ENCODE data around the gene EDN2. TPM values are rescaled to one million over a fixed set of nuclear protein-coding genes. Genes with fewer than 3 reads are reported as not detected.

Gene EDN2
- total RNA-seq, 4 donors from 2014 or later = 2.3 to 10.2 (median 8.3) TPM

DNA sequence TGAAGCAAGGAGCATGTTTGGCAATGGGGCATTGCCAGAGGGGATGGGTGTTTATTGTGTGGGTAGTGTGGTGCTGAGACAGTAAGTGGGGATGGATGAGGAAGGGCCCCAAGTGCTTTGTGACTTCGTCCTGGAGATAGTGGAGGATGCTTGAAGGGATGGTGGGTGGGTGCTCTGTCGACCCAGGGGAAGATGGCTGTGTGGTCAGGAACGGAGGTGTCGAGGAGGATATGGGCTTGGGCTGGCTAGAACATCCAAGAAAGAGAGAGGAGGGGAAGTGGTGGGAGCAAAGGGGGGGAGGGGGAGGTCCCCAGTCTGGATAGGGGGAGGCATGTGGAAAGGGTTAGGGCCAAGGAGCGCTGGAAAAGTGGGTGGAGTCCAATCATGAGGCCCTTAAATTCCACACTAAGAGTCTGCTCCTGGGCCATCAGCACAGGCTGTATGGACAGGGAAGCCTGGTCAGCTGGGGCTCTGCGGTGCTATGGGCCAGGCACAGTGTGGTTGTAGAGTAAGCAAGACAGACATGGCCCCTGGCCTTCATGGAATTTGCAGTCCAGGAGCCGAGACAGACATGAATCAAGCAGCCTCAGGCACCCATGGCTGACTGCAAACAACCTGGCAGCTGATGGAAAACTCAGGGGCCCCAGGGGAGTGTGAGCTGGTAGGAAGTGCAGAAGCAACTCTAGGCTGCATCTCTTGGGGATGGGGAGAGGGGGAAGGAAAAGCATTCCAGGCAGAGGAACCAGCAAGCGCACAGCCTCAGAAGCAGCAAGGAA lies 36.3 kb downstream of the EDN2 start:
- 66% methylated on average over 8 of the region's 8 CpGs for WGBS
- no peaks in the 10 kb centered on the region for H3K27me3 ChIP-seq
- peaks cover 40% of the 10 kb centered on the region for H3K4me1 ChIP-seq
- peak in 1 of 2 donors; percentile 45 for DNase-seq (ENCODE audit: low spot score in 2 of 2)
- H3K9me3 ChIP-seq = no peaks in the 10 kb centered on the region
- no peak for TF ChIP-seq POLR2AphosphoS5 (IDR thresholded peaks at IDR 0.05)
- TF ChIP-seq POLR2A (IDR thresholded peaks at IDR 0.05) = no peak
- TF ChIP-seq, protein P1, sequence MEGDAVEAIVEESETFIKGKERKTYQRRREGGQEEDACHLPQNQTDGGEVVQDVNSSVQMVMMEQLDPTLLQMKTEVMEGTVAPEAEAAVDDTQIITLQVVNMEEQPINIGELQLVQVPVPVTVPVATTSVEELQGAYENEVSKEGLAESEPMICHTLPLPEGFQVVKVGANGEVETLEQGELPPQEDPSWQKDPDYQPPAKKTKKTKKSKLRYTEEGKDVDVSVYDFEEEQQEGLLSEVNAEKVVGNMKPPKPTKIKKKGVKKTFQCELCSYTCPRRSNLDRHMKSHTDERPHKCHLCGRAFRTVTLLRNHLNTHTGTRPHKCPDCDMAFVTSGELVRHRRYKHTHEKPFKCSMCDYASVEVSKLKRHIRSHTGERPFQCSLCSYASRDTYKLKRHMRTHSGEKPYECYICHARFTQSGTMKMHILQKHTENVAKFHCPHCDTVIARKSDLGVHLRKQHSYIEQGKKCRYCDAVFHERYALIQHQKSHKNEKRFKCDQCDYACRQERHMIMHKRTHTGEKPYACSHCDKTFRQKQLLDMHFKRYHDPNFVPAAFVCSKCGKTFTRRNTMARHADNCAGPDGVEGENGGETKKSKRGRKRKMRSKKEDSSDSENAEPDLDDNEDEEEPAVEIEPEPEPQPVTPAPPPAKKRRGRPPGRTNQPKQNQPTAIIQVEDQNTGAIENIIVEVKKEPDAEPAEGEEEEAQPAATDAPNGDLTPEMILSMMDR (IDR thresholded peaks at IDR 0.05) = no peak
- no peak for TF ChIP-seq EP300 (IDR thresholded peaks at IDR 0.05)
- no peaks in the 10 kb centered on the region for H3K36me3 ChIP-seq
- no peak overlapping the region for H3K27ac ChIP-seq
- no peak overlapping the region for H3K4me3 ChIP-seq

DNA sequence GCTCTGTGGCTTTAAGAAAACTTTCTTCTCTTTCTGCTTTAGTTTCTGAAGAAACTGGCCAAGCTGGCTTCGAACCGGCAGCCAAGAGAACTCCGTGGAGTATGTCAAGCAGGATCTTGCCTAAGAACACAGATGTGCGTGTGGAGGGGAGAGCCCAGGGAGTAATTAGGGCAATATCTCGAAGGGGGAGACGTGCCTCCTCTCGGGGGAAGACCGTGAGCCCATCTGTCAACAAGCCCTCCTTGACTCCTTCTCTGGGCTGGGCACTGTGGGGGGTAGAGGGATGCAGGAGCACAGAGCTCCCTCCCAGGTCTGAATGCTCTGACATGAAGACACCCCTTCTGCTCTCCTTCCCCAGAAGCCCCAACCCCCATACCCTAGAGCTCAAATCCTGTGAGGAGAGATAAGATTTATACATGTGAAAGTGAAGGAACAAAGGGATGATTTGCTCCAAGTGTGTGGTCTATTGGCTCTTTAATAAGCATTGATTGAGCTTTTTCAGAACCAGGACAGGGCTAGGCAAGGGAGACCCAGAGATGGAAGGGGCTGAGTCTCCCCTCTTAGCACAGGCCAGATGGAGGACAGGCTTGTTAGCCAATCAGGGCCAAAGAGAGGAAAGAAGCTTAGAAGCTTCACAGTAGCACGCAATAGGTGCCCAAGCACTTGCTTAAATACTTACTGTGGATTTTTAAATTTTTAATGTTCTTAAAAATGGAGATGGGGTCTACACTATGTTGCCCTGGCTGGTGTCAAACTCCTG lies 37.5 kb downstream of the EDN2 start:
- Histone ChIP-seq H3K4me1 (peaks cover 47% of the 10 kb centered on the region), H3K27ac (no peak overlapping the region), H3K9me3 (no peaks in the 10 kb centered on the region), H3K27me3 (no peaks in the 10 kb centered on the region), H3K36me3 (no peaks in the 10 kb centered on the region), H3K4me3 (no peak overlapping the region)
- TF ChIP-seq POLR2A (IDR thresholded peaks at IDR 0.05) = no peak
- TF ChIP-seq EP300 (IDR thresholded peaks at IDR 0.05) = no peak
- no peak for TF ChIP-seq POLR2AphosphoS5 (IDR thresholded peaks at IDR 0.05)
- TF ChIP-seq, protein P1 (IDR thresholded peaks at IDR 0.05) = no peak
- DNase-seq (ENCODE audit: low spot score in 2 of 2) = no peak
- 51% methylated on average over 9 of the region's 9 CpGs for WGBS

DNA sequence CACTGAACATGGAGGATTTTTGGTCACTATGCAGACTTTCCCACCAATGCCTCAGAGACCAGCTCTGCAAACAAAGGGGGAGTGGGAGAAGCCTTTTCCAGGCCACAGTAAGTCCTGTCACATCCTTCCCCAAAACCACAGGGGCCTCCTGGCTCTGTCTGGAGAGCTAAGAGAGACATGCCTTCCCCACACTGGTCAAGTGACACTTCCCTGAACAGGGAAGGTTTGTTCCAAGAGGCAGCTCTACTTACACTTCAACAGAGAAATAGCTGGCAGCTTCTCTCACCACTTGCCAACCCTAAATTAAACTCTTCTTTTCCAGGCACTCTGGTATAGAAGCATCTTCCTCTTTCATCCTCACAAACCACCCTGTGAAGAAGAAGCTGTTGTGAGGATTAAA lies 39.7 kb downstream of the EDN2 start:
- Histone ChIP-seq H3K4me1 (peaks cover 31% of the 10 kb centered on the region), H3K36me3 (no peaks in the 10 kb centered on the region), H3K9me3 (no peaks in the 10 kb centered on the region), H3K4me3 (no peak overlapping the region), H3K27ac (no peak overlapping the region), H3K27me3 (no peaks in the 10 kb centered on the region)
- TF ChIP-seq POLR2AphosphoS5 (IDR thresholded peaks at IDR 0.05) (no peak), EP300 (IDR thresholded peaks at IDR 0.05) (no peak), POLR2A (IDR thresholded peaks at IDR 0.05) (no peak)
- TF ChIP-seq, protein P1 (IDR thresholded peaks at IDR 0.05) = no peak
- DNase-seq (ENCODE audit: low spot score in 2 of 2) = no peak

DNA sequence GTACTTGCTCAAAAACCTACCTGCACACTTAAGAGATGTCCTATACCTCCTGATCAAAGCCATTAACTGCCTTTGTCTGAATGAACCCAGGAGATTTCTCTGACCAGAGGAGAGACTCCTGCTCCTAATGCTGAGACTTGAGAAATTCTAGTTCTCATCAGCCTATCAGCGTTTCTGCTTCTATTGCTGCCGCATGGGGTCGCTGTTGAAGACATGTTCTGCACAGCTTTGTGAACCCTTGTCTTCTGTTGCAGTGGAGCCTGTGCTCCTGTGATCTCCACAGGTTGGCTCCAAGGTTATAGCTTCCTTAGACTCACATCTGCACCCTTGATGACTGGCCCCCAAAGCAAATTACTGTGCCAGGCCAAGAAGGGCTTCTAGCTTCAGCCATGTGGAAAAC lies 40.2 kb downstream of the EDN2 start:
- H3K4me3 ChIP-seq = no peak overlapping the region
- H3K9me3 ChIP-seq = no peaks in the 10 kb centered on the region
- H3K36me3 ChIP-seq = no peaks in the 10 kb centered on the region
- no peak overlapping the region for H3K27ac ChIP-seq
- WGBS = 48% methylated on average over 3 of the region's 3 CpGs
- H3K27me3 ChIP-seq = no peaks in the 10 kb centered on the region
- TF ChIP-seq EP300 (IDR thresholded peaks at IDR 0.05) (no peak), POLR2AphosphoS5 (IDR thresholded peaks at IDR 0.05) (no peak), POLR2A (IDR thresholded peaks at IDR 0.05) (no peak)
- TF ChIP-seq, protein P1 (IDR thresholded peaks at IDR 0.05) = no peak
- peaks cover 25% of the 10 kb centered on the region for H3K4me1 ChIP-seq
- DNase-seq (ENCODE audit: low spot score in 2 of 2) = no peak

DNA sequence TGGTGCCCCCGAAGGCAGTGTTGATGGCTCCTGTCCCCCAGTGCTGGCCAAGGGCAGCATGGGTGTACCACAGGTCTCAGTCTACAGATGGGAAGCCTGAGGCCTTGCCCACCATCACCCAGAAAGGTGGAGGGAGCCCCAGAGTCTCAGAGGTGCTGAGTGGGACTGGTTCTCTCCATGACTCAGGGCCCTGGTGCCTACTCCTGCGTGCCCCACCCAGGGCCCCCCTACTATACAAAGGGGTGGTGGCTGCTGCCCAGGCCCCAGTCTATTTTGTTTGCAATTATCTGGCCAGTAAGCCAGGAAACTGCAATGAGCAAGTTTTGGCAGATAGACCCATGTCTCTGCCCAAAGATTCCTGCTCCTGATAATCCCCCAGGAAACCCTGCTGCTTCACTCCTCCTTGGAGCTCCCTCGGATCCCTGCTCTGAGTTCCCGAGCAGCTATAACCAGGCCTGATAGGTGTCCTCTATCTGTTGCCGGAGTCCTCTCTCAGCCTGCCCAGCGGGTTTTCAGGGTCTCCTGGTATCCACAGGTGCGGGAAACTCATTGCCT lies 41.7 kb downstream of the EDN2 start:
- Histone ChIP-seq H3K9me3 (no peaks in the 10 kb centered on the region), H3K4me3 (no peak overlapping the region), H3K27me3 (no peaks in the 10 kb centered on the region), H3K27ac (no peak overlapping the region), H3K4me1 (peaks cover 12% of the 10 kb centered on the region), H3K36me3 (no peaks in the 10 kb centered on the region)
- 33% methylated on average over 6 of the region's 7 CpGs for WGBS
- DNase-seq (ENCODE audit: low spot score in 2 of 2) = no peak
- TF ChIP-seq EP300 (IDR thresholded peaks at IDR 0.05) (no peak), POLR2A (IDR thresholded peaks at IDR 0.05) (no peak), POLR2AphosphoS5 (IDR thresholded peaks at IDR 0.05) (no peak)
- TF ChIP-seq, protein P1 (IDR thresholded peaks at IDR 0.05) = no peak

All from suprapubic skin (tissue), 4 donors.